DMS53 (cell line): ENCODE data around the gene ALAD.

ENCODE experiments used
- DNase-seq: peaks from one replicate; lab custom pipeline; 2025; lab: John Stamatoyannopoulos, UW

ALAD gene

GRCh38 chr9:113345671-113346070 is 55.4 kb downstream of the ALAD start:
- DNase-seq, result no peak

DNA sequence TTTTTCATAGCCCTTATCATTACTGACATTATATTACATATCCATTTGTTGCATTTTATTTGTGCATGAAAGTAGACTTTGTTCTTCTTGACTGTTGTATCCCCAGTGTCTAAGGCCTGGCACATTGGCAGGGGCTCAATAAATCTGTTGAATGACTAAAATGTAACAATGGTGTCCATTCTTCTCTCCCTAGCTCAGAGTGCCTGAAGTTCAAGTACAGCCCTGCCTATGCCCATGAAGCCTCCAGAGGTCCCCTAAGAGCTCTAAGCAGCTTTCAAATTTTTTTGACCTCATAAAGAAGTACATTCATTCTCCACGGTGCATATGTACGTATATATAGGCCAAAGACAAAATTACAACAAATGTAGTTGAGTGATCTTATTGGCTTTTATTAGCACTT is 55.9 kb downstream of the ALAD start:
- DNase-seq, result no peak

GRCh38 chr9:113343732-113344231 is 57.3 kb downstream of the ALAD start:
- peak; percentile 95 for DNase-seq

- DNase-seq, result peak; percentile 81
Measured at GRCh38 chr9:113341712-113342410, 59.2 kb downstream of the ALAD start.

GRCh38 chr9:113340011-113340699 is 60.9 kb downstream of the ALAD start, which contains the start of gene WDR31:
Gene WDR31, minus strand, starts transcription at chr9:113340275. Its CDS starts 8,253 bp downstream, at chr9:113332022.
- peak; percentile 92 for DNase-seq

- DNase-seq, result no peak
Measured at GRCh38 chr9:113337714-113338113, 63.4 kb downstream of the ALAD start.
